ENCODE data around the gene RGS3.

The RGS3 gene

GRCh38 chr9:113522858-113523257, 59.3 kb downstream of the RGS3 start:
- no peak for DNase-seq (ENCODE audit: low spot score)
- in situ Hi-C loops (cut with MboI; ENCODE audit: low sequenced_read_pairs, unreplicated experiment) = no loop called here
- no peak for TF ChIP-seq CTCF (IDR thresholded peaks at IDR 0.05; ENCODE audit: borderline replicate concordance, control extremely low read depth, extremely low read depth, insufficient read depth, missing control alignments)

GRCh38 chr9:113523421-113524141, 60.1 kb downstream of the RGS3 start:
- in situ Hi-C loops (cut with MboI; ENCODE audit: low sequenced_read_pairs, unreplicated experiment) = no loop called here
- DNase-seq (ENCODE audit: low spot score) = peak; percentile 80
- no peak for TF ChIP-seq CTCF (IDR thresholded peaks at IDR 0.05; ENCODE audit: borderline replicate concordance, control extremely low read depth, extremely low read depth, insufficient read depth, missing control alignments)

GRCh38 chr9:113524468-113524867, 60.9 kb downstream of the RGS3 start:
- in situ Hi-C loops (cut with MboI; ENCODE audit: low sequenced_read_pairs, unreplicated experiment) = no loop called here
- DNase-seq (ENCODE audit: low spot score) = no peak
- no peak for TF ChIP-seq CTCF (IDR thresholded peaks at IDR 0.05; ENCODE audit: borderline replicate concordance, control extremely low read depth, extremely low read depth, insufficient read depth, missing control alignments)

- TF ChIP-seq CTCF (IDR thresholded peaks at IDR 0.05; ENCODE audit: borderline replicate concordance, control extremely low read depth, extremely low read depth, insufficient read depth, missing control alignments) = no peak
- in situ Hi-C loops (cut with MboI; ENCODE audit: low sequenced_read_pairs, unreplicated experiment) = no loop called here
- no peak for DNase-seq (ENCODE audit: low spot score)
Measured at GRCh38 chr9:113525205-113525604, 61.7 kb downstream of the RGS3 start.

GRCh38 chr9:113525831-113526230, 62.3 kb downstream of the RGS3 start:
- no peak for DNase-seq (ENCODE audit: low spot score)
- in situ Hi-C loops (cut with MboI; ENCODE audit: low sequenced_read_pairs, unreplicated experiment) = no loop called here
- no peak for TF ChIP-seq CTCF (IDR thresholded peaks at IDR 0.05; ENCODE audit: borderline replicate concordance, control extremely low read depth, extremely low read depth, insufficient read depth, missing control alignments)

- TF ChIP-seq CTCF (IDR thresholded peaks at IDR 0.05; ENCODE audit: borderline replicate concordance, control extremely low read depth, extremely low read depth, insufficient read depth, missing control alignments) = no peak
- DNase-seq (ENCODE audit: low spot score) = no peak
- in situ Hi-C loops (cut with MboI; ENCODE audit: low sequenced_read_pairs, unreplicated experiment) = no loop called here
Measured at GRCh38 chr9:113526231-113526746, 62.8 kb downstream of the RGS3 start.

Measured in GM13976 (cell line).